ENCODE data around the gene ZNF490.

GRCh38 chr19:12551060-12551832 lies 59.4 kb downstream of the ZNF490 start, which contains the start of gene ZNF564:
- TF ChIP-seq CTCF (IDR thresholded peaks at IDR 0.05) (peak in 1 of 4 experiments; percentile 9), POLR2A (IDR thresholded peaks at IDR 0.05) (peak; percentile 39 to 50)
